ENCODE results near the gene GLI2.

GRCh38 chr2:120719491-120719890 lies 16.2 kb upstream of the GLI2 start:
- TF ChIP-seq, protein P1, sequence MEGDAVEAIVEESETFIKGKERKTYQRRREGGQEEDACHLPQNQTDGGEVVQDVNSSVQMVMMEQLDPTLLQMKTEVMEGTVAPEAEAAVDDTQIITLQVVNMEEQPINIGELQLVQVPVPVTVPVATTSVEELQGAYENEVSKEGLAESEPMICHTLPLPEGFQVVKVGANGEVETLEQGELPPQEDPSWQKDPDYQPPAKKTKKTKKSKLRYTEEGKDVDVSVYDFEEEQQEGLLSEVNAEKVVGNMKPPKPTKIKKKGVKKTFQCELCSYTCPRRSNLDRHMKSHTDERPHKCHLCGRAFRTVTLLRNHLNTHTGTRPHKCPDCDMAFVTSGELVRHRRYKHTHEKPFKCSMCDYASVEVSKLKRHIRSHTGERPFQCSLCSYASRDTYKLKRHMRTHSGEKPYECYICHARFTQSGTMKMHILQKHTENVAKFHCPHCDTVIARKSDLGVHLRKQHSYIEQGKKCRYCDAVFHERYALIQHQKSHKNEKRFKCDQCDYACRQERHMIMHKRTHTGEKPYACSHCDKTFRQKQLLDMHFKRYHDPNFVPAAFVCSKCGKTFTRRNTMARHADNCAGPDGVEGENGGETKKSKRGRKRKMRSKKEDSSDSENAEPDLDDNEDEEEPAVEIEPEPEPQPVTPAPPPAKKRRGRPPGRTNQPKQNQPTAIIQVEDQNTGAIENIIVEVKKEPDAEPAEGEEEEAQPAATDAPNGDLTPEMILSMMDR (conservative IDR thresholded peaks at IDR 0.05): no peak
- TF ChIP-seq EZH2 (IDR thresholded peaks at IDR 0.05; ENCODE audit: low read depth): no peak

Measured in PC-9 (cell line).